Islet of Langerhans (tissue), 1 donor: Measurements from ENCODE around the gene PDE4B.
"Not testable (repeated sequence)": the region's sequence is repeated elsewhere in the genome, so short reads cannot be mapped to it uniquely, and the experiment has no call there.

Experiments
- FAIRE-seq: peaks from one replicate; lab custom pipeline; 2011; peaks lifted over from hg19 to GRCh38; lab: Jason Lieb, UNC

PDE4B gene

DNA sequence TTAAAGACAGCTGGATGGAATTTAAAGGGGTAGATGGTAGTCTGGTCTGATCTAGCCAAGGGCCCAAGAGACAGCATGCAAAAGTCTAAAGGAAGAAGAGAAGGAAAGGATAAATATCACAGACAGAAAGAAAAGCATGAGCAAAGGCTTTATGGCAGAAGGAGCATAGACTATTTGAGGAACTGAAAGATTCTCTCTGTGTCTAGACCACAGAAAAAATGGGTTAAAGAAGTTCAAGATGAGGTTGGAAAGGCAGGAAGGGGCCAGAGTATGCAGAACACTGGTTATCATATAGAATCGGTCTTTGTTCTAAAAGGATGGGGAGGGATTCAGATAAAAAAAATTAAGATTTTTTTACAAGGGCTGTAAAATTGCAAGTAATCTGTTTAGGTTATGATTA, 604.5 kb downstream of the PDE4B start:
- no peak for FAIRE-seq

DNA sequence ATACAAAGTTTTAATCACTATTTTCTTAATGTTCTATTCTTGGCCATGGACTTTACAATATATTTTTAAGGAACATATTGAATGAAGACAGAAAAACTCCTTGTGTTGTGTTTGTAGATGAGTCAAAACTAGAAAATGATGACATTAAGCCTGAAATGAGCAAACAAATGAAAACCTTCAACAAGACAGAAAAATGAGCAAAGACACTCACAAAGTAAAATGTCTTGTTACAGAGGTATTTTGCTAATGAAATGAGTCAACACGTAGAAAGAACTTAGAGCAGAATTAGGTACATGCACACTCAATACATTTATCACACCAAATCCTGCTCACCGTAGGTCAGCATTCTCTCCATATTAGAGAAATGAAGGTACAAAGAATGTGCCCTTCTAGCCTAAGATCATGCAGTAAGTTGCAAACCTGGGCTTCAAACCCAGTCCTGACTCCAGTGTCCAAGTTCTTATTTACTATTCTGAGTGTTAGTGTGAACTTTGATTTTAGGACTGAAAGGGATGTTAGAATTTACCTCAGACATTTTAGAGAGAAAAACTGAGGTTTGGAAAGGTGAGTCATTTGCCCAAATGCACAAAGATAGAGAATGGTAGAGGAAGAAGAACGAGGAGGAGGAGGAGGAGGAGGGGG, 607.3 kb downstream of the PDE4B start:
- no peak for FAIRE-seq

DNA sequence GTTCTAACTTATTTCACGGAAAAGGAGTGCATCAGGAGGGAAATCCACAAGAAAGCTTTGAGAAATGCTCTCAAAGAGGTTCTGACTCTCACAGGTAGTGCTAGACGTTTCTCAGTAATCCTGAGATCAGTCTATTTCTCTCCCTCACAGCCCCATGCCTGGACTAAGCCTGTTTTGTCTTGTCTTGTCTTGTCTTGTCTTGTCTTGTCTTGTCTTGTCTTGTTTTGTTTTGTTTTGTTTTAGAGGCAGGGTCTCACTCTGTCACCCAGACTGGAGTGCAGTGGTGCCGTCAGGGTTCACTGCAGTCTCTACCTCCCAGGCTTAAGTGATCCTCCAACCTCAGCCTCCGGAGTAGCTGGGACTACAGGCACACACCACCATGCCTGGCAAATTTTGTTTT, 608.0 kb downstream of the PDE4B start:
- FAIRE-seq, result no peak

DNA sequence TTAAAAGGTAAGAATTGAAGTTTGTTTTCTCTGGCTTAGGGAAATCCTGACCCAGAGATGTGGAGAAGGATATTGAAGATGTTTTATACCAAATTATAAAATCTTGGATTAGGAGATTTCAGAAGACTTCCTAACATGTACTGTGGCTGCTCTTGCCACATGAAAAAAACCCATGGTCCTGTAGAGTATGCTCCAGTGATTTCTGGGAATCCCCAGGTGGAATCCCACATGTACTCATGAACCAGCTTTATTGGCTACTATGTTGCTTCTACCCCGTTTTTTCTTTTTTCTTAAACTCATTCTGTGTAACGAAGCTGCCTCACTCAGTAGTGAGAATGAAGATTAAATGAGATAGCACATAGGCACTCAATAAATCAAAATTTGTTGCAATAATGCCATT, 608.5 kb downstream of the PDE4B start:
- FAIRE-seq, result no peak

DNA sequence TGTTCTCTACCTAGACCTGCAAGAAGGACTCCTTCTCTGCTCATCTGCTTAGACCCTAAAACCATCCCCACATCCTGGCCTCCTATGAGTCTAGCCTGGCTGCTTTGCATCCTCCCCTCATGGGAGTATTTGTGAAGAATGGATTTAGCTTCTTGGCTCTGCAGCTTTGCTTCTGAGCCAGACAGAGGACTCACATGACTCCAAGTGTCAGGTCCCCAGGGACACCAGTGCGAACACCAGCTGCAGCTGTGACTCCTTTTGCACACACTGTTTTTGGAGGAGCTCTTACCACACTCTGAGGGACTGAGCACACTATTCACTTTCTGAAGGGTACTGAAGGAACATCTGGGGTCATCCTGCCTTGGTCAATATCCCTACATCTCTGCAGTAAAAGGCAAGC, 609.5 kb downstream of the PDE4B start:
- no peak for FAIRE-seq

DNA sequence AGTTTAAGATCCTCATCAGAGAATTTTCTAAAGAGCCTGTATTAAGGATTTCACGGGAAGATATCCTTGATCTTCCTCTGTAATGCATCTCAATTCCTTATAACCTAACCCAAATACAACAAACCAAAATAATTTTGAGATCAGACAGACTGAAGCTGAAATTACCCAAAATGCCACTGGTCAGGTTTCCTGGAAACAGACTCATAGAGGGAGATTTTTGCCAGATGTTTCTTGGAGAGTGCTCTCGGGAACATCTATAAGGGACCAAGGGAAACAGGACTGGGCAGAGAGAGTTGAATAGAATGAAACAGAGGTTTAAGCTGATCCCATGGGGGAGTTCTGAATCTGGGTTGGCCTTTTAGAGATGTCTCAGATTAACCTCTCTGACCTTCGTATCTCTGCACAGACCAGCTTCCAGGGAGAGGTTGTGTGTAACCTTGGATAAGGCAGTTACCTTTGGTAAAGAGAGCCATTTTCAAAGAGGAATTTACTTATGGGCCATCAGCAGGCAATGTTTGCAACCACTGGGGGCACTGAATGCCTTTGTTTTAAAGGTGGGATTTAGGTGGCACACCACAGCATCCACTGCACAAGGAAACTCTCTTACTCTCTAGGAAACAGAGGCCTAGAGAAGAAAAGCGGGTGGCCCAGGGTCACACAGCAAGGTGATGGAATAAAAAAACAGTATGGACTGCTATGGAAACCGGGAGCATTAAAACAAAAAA, 610.5 kb downstream of the PDE4B start:
- FAIRE-seq, result no peak

DNA sequence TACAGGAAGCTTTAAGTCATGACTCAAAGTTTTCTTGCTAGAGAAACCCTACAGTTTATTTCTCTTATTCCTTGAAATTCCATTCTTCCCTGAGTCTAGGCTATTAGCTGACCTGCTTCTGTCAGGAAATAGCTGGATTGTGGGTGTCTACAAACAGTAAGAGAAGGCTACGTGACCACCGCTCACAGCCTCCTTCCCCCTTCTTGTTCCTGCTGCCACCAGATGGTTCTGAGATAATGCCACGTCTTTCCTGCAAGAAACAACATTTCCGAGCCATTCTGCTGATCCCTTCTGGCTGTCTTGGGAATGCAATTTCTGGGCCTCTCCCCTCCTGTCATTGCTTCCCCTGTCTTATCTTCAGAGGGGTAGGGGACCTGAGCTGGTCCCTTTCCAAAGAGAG, 612.4 kb downstream of the PDE4B start:
- no peak for FAIRE-seq

DNA sequence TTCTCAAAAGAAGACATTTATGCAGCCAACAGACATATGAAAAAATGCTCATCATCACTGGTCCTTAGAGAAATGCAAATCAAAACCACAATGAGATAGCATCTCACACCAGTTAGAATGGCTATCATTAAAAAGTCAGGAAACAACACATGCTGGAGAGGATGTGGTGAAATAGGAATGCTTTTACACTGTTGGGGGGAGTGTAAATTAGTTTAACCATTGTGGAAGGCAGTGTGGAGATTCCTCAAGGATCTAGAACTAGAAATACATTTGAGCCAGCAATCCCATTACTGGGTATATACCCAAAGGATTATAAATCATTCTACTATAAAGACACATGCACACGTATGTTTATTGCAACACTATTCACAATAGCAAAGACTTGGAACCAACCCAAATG, 618.8 kb downstream of the PDE4B start:
- FAIRE-seq, result not testable (repeated sequence)

DNA sequence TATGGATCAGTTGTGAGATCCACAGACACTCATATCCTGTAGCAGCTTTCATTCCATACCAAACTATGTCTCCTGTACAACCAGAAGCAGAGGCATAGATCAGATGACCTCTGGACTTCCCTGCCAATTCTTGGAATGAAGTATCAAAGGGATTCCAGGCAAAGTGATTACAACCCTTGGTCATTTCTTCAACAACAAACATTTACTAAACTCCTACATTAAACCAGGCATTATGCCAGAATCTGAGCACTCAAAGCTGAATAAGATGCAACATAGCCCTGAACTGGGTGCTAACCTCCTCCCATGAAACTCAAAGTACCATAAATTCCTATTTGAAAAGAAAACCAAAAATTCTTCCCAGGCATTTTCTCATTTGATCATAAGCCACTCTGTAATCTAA, 620.0 kb downstream of the PDE4B start:
- no peak for FAIRE-seq

DNA sequence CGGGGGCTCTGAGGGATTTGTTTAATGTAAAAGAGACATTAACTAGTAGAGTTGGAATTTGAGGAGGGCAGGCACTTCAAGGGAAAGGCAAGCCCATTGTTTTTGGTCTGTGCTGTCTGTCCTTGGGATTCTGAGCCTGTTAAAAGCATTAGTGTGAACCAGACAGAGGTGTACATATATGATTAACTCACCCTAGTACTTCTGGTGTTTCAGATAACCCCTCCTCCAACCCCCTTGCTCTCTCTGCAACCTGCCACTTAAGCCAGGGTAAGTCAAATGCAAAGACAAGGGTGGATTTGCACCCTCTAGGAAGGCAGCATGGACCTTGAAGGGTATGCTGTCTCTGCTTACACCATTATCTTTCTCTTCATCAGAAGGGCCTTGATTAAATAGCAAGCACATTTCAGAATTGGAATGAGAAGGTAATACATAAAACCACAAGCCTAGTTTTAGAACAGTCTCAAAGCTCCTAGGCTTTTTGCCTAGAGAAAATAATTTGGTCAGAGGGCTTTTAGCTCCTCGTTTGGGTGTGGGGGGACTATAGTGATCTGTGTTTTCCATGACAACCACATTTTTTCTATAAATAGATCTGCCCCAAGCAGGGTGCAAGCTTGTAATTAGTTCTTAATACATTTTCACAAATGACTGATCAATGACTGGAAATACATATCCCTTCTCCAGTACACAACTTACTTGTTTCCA, 620.6 kb downstream of the PDE4B start:
- FAIRE-seq, result no peak

DNA sequence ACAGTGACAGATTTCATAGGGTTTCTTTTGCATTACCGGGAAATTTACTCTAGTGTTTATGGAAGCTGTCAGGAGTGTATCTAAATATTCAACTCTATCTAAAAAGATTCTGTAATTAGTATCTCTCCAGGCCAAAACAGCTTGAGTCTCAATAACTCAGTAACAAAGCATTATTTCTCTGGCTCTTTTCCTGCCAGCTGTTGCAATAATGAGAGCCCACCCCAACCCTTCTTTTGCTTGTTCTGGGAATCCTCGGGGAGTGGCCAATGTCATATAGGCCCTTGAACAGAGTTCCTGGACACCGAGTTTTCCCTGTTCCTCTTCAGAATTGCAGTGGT, 621.1 kb downstream of the PDE4B start:
- no peak for FAIRE-seq

DNA sequence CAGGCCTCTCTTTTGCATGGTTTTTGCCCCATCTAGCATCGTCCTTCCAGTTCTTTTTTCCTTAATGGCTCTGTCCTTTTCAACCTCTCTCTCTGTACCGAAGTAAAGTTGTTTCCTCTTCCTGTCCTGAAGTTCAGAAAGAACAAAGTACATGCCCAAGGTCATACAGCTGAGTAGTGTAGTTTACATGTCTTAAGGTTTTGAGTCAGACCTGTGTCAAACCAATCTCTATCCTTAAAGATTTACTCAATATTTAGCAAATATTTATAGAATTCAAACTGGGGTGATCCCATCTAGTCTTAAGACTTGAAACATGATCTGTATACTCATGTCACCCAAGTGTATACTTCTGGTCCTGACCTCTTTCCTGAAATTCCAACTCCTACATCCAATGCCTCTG, 622.6 kb downstream of the PDE4B start:
- no peak for FAIRE-seq

DNA sequence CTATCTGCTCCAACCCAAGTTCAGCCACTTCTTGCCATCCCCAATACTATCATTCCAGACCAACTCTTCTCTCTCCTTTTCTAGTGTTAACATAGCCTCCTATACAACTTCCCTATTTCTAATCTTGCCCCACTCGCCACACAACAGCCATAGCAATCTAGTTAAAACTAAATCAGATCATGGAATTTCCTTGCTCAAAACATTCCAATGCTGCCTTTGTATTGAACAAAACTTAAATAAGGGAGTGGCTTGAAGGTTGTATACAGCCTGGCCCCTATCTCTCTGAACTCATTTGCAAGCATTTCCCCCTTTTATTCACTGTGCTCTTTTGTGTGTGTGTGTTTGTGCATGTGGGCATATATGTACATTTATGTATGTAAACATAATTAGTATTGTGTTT, 623.2 kb downstream of the PDE4B start:
- FAIRE-seq, result no peak

DNA sequence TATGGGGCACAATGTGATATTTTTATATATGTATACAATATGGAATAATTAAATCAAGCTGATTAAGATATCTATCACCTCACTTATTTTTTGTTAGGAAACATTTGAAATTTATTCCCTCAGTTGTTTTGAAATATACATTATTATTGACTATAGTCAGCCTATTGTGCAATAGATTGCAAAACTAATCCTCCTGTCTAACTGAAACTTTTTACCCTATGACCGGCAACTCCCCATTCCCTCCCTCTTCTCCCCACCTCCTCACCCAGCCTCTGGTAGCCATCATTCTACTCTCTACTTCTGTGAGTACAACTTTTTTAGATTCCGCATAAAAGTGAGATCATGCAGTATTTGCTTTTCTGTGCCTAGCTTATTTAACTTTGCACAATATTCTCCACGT, 623.6 kb downstream of the PDE4B start:
- FAIRE-seq, result no peak

DNA sequence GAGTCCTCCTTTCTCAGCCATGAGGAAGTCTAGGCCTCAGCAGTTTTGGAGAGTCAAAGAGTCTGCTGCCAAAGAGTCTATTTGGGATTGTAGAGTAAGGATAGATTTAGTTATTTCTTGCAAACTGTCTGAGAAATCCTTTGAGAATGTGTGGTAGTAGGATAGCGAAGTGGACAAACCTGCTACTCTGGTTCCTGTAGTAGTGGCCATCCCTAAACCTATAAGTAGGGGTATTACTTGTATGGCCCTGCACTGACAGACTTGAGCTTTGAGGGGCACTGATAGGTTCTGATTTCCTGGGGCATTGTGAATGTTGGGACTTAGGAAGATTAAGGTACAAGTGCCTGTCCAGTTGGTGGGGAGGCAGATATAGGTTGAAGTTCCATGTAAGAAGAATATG, 625.3 kb downstream of the PDE4B start:
- no peak for FAIRE-seq

DNA sequence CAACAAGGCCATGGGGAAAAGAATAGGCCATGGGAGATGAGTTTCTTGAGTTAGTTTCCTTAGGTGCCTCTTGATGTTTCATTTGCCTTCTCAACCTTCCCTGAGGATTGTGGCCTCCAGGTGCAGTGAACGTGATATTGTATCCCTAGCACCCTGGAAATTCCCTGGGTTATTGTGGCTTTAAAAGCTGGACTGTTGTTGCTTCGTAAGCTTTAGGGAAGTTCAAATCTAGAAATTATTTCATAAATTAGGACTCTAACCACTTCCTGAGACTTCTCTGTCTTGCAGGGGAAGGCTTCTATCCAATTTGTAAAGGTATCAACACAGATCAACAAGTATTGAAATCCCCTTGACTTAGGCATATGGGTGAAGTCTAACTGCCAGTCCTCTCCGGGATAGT, 627.5 kb downstream of the PDE4B start:
- not testable (repeated sequence) for FAIRE-seq

DNA sequence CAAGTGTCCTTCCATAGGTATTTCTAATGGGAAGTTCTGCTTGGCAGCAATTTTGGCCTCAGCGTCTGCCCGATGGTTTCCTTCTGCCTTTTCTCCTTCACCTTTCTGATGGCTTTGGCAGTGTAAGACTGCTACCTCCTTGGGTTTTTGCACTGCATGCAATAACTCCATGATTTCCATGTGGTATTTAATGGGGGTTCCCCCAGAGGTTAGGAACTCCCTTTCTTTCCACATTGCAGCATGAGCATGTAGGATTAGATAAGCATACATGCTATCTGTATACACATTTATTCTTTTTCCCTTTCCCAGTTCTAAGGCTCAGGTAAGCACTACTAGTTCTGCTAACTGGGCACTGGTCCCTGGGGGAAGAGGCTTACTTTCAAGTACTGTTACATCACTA, 628.2 kb downstream of the PDE4B start:
- not testable (repeated sequence) for FAIRE-seq

DNA sequence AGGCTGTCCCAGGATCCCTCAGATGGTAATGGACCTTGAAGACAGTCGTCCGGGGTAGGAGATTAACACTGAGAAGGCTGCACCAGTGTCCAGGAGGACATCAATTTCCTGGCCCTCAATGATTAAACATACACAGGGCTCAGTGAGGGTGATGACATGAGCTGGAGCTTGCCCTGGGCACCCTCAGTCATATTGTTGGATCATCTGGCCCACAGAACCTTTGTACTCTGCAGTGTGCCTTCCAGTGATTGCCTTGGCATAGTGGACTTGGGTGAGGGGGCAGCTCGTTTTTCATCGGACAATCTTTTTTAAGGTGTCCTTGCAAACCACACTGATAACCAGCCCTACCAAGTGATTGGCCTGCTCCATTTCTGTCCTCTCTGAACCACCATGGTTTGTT, 630.1 kb downstream of the PDE4B start:
- no peak for FAIRE-seq
